PC-9 (cell line): Measurements from ENCODE around the gene ZNF440. TPM values are rescaled to one million over a fixed set of nuclear protein-coding genes. Genes with fewer than 3 reads are reported as not detected.

Experiments
- BruUV-seq: library from RNA; stranded (reverse); fragments of 400-500 nt; replicated peaks from 2 replicates; lab custom pipeline; 2021; lab: Mats Ljungman, UMichigan
- CTCF ChIA-PET: fragments of 300-600 bp; sonication (Branson Sonifier 250); formaldehyde crosslinking; loops from one replicate; lab custom pipeline; 2022; ENCODE audit warnings: antibody characterized with exemption; lab: Charles Lee
- POLR2A ChIA-PET: fragments of 300-600 bp; sonication (Branson Sonifier 250); formaldehyde crosslinking; loops from one replicate; lab custom pipeline; 2022; ENCODE audit warnings: antibody characterized with exemption; ENCODE audit not compliant: unreplicated experiment; lab: Charles Lee
- DNase-seq, 2 experiments: peaks; one replicate each; pipeline versions ENCODE4 v3.0.0 to v3.0.0-alpha.2; 2015 to 2022; ENCODE audit warnings: mixed read lengths in 1 of 2
- H2AFZ ChIP-seq: fragments of 200-600 bp; sonication (generic); 2 replicates; pipeline ENCODE4 v1.8.1; 2017; ENCODE audit warnings: antibody characterized with exemption
- H3F3A ChIP-seq: fragments of 200-600 bp; sonication (generic); 2 replicates; pipeline ENCODE4 v1.8.1; 2017; ENCODE audit warnings: antibody characterized with exemption, mild to moderate bottlenecking, low read depth; ENCODE audit not compliant: insufficient read depth
- H3K27ac ChIP-seq: fragments of 200-600 bp; sonication (generic); 2 replicates; pipeline ENCODE4 v1.6.1; 2016; ENCODE audit warnings: mixed run types
- H3K27me3 ChIP-seq: fragments of 200-600 bp; sonication (generic); 2 replicates; pipeline ENCODE4 v1.6.1; 2016; ENCODE audit warnings: low read depth, mixed run types; ENCODE audit not compliant: insufficient read depth
- H3K36me3 ChIP-seq: fragments of 200-600 bp; sonication (generic); 2 replicates; pipeline ENCODE4 v1.6.1; 2016; ENCODE audit warnings: low read depth, mixed run types
- H3K4me1 ChIP-seq: fragments of 200-600 bp; sonication (generic); replicated peaks from 2 replicates; pipeline ENCODE4 v1.6.1; 2016; ENCODE audit warnings: mixed run types; ENCODE audit not compliant: insufficient read depth
- H3K4me2 ChIP-seq: fragments of 200-600 bp; sonication (generic); 2 replicates; pipeline ENCODE4 v1.6.1; 2017; ENCODE audit warnings: mixed run types
- H3K4me3 ChIP-seq: fragments of 200-600 bp; sonication (generic); 2 replicates; pipeline ENCODE4 v1.6.1; 2016; ENCODE audit warnings: mixed run types
- H3K79me2 ChIP-seq: fragments of 200-600 bp; sonication (generic); 2 replicates; pipeline ENCODE4 v1.6.1; 2017; ENCODE audit warnings: low read depth, mixed run types
- H3K9me2 ChIP-seq: fragments of 200-600 bp; sonication (generic); 2 replicates; pipeline ENCODE4 v1.8.1; 2017; ENCODE audit warnings: mild to moderate bottlenecking; ENCODE audit not compliant: insufficient read depth
- H3K9me3 ChIP-seq: fragments of 200-600 bp; sonication (generic); 2 replicates; pipeline ENCODE4 v1.8.1; 2016; ENCODE audit warnings: low read depth; ENCODE audit not compliant: insufficient read depth
- H4K20me1 ChIP-seq: fragments of 200-600 bp; sonication (generic); 2 replicates; pipeline ENCODE4 v1.8.1; 2017; ENCODE audit not compliant: insufficient read depth
- EZH2 ChIP-seq: fragments of 200-600 bp; sonication (generic); IDR thresholded peaks from 2 replicates; pipeline ENCODE4 v1.8.0; 2017; ENCODE audit warnings: antibody characterized with exemption, low read depth
- intact Hi-C: fragments of 100-400 bp; cut with micrococcal nuclease; formaldehyde crosslinking; loops from one replicate; pipeline ENCODE4 v1.10.0; 2022; ENCODE audit not compliant: unreplicated experiment
- total RNA-seq: library from RNA; stranded (reverse); gene quantifications from 2 replicates; pipeline ENCODE4 v1.2.3, GENCODE V29; 2021
- TF ChIP-seq, protein P1 (sequence below): fragments of 200-600 bp; sonication (generic); conservative IDR thresholded peaks from 2 replicates; pipeline ENCODE4 v1.6.1; 2017; ENCODE audit warnings: mixed run types, antibody characterized with exemption, mild to moderate bottlenecking, moderate library complexity

The ZNF440 gene
- total RNA-seq, 1 experiment from 2014 or later, result 12.5 TPM

DNA sequence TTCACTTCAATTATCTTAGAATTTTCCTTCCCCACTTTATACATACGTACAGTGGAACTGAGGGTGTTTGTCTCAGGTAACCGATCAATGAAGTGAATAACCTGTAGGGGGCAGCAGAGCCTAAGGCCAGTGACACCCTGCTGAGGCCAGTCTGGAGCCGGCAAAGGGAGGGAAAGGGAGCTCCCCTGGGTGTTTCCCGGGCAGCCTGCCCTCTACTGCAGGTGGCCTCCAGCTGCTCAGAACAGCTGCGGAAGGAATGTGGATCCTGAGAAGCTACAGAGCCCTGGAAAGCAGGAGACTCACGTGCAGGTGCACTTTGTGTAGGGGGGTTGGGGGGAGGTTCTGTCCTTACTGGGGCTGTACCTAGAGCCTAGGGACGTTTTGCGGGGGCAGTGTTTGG lies 16.6 kb upstream of the ZNF440 start:
- TF ChIP-seq EZH2, result no peak
- TF ChIP-seq, protein P1, sequence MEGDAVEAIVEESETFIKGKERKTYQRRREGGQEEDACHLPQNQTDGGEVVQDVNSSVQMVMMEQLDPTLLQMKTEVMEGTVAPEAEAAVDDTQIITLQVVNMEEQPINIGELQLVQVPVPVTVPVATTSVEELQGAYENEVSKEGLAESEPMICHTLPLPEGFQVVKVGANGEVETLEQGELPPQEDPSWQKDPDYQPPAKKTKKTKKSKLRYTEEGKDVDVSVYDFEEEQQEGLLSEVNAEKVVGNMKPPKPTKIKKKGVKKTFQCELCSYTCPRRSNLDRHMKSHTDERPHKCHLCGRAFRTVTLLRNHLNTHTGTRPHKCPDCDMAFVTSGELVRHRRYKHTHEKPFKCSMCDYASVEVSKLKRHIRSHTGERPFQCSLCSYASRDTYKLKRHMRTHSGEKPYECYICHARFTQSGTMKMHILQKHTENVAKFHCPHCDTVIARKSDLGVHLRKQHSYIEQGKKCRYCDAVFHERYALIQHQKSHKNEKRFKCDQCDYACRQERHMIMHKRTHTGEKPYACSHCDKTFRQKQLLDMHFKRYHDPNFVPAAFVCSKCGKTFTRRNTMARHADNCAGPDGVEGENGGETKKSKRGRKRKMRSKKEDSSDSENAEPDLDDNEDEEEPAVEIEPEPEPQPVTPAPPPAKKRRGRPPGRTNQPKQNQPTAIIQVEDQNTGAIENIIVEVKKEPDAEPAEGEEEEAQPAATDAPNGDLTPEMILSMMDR, result peak; percentile 93
- H3K9me2 ChIP-seq, result no peaks in the 10 kb centered on the region
- H3F3A ChIP-seq, result peaks cover 5% of the 10 kb centered on the region; the same call in 1 of the 2 replicates
- no peak overlapping the region for H3K4me3 ChIP-seq
- BruUV-seq, result no TSS peak
- no peaks in the 10 kb centered on the region for H3K9me3 ChIP-seq
- H3K4me1 ChIP-seq, result no peaks in the 10 kb centered on the region
- no peaks in the 10 kb centered on the region for H3K79me2 ChIP-seq
- H3K36me3 ChIP-seq, result no peaks in the 10 kb centered on the region
- H4K20me1 ChIP-seq, result no peaks in the 10 kb centered on the region
- intact Hi-C loops, result loop anchor here (1.0 to 5.0 kb wide), 5 partner anchors 60 to 343 kb away; partner anchors contain the start of gene ZNF20
- H3K27me3 ChIP-seq, result no peaks in the 10 kb centered on the region
- POLR2A ChIA-PET, result no interaction called here
- H3K27ac ChIP-seq, result no peak overlapping the region
- CTCF ChIA-PET, result interaction anchor here (0.5 to 1.4 kb wide), 14 partner anchors 11 to 874 kb away, joined by 3 to 8 read pairs (median 5); partner anchors contain the start of gene ZNF20
- peak; percentile 76 to 82 for DNase-seq
- H2AFZ ChIP-seq, result no peak overlapping the region
- H3K4me2 ChIP-seq, result no peak overlapping the region

DNA sequence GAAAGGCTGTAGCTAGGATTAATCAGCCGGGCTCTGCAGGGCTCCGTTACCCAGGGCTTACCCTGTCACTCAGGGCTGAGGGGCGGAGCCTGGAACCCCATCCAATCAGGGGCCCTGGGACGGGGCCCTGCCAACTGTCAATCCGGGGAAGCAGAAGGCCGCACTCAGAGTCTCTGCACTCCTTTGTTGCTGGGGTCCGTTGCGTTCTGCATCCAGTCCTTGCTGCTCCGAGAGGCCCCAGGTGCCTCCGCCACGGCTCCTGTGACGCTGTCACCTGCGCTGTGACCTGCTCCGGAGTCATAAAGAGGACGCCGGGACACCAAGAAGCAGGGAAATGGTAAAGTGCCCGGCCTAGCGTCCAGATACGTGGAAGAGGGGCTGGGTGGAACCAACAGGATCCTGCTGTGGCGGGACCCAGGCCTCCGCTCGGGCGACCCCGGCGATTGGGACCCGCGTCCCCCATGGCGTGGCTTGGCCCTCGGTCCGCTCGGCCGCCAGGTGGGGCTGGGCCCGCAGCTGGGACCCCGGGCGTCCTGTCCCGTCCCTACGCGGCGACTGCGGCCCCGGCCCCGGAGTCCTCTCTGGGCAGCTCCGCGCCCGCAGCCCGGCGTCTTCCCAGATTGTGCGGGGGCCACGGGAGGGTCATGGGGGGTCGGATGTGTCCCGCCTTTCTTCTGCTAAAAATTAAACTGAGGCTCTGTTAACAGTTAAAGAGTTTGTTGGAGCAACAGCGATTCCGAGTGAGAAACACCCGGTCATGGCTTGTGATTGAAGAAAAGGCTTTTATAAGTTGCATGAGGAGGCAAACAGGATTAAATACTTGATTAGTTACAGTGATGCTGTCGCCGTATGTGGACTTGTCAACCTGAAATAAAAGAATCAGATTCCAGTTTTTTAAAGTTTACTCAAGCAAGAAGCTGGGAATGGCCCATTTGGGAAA lies 15.4 kb upstream of the ZNF440 start, which contains the start of gene ZNF491:
ZNF491 (plus strand) TSS at position 133 of the 940 bp plus-strand sequence. CDS start 7,431 bp downstream, outside the sequence.
- no peaks in the 10 kb centered on the region for H4K20me1 ChIP-seq
- peak within 1 kb of the TSS; percentile 19; the same call in 1 of the 2 replicates for H3K4me3 ChIP-seq

More for the DNA sequence above, 15.4 kb upstream of the ZNF440 start, which contains the start of gene ZNF491:
- BruUV-seq, result no TSS peak
- Histone ChIP-seq H3F3A (peaks cover 5% of the 10 kb centered on the region; the same call in 1 of the 2 replicates), H2AFZ (0 out of 2 replicates have a peak within 1 kb of the TSS, but pooled peaks have one; percentile 20), H3K27me3 (no peaks in the 10 kb centered on the region), H3K9me3 (peaks cover 5% of the 10 kb centered on the region; the same call in 1 of the 2 replicates), H3K27ac (no peak within 1 kb of the TSS), H3K36me3 (no peaks in the 10 kb centered on the region), H3K4me2 (peak within 1 kb of the TSS; percentile 45), H3K4me1 (no peaks in the 10 kb centered on the region), H3K79me2 (no peaks in the 10 kb centered on the region), H3K9me2 (no peaks in the 10 kb centered on the region)
- ChIA-PET POLR2A (interaction anchor here (0.6 kb wide), 1 partner anchor 1152 kb away, joined by 6 read pairs; no protein-coding TSS in a partner anchor), CTCF (interaction anchor here (0.6 to 1.4 kb wide), 7 partner anchors 15 to 873 kb away, joined by 3 to 6 read pairs (median 4); no protein-coding TSS in a partner anchor)
- DNase-seq, result peak in 1 of 2 experiments; percentile 69
- no peak for TF ChIP-seq EZH2
- TF ChIP-seq, protein P1, result no peak
- intact Hi-C loops, result loop anchor here (5.0 kb wide), 3 partner anchors 59 to 236 kb away; no protein-coding TSS in a partner anchor
